ENCODE data around the gene PAX5.
A peak's percentile ranks its signal among the peaks of the same experiment; 100 is the strongest.

The PAX5 gene

GRCh38 chr9:36835271-36835996 lies 198.6 kb downstream of the PAX5 start:
- no peak for DNase-seq (ENCODE audit: low read depth, low spot score)

- DNase-seq (ENCODE audit: low read depth, low spot score), result no peak
These were observed 199.3 kb downstream of the PAX5 start for GRCh38 chr9:36834736-36835135.

GRCh38 chr9:36833954-36834353 lies 200.1 kb downstream of the PAX5 start:
- DNase-seq (ENCODE audit: low read depth, low spot score), result no peak

- DNase-seq (ENCODE audit: low read depth, low spot score), result no peak
These were observed 201.8 kb downstream of the PAX5 start for GRCh38 chr9:36832164-36832795.

GRCh38 chr9:36831381-36832161 lies 202.5 kb downstream of the PAX5 start:
- no peak for DNase-seq (ENCODE audit: low read depth, low spot score)

- DNase-seq (ENCODE audit: low read depth, low spot score), result peak; percentile 18
These were observed 205.5 kb downstream of the PAX5 start for GRCh38 chr9:36828611-36829013.

GRCh38 chr9:36827593-36827992 lies 206.5 kb downstream of the PAX5 start:
- no peak for DNase-seq (ENCODE audit: low read depth, low spot score)

GRCh38 chr9:36826581-36826980 lies 207.5 kb downstream of the PAX5 start:
- no peak for DNase-seq (ENCODE audit: low read depth, low spot score)

GRCh38 chr9:36825179-36825578 lies 208.9 kb downstream of the PAX5 start:
- DNase-seq (ENCODE audit: low read depth, low spot score), result no peak

GRCh38 chr9:36823934-36824333 lies 210.1 kb downstream of the PAX5 start:
- DNase-seq (ENCODE audit: low read depth, low spot score), result no peak

- no peak for DNase-seq (ENCODE audit: low read depth, low spot score)
These were observed 210.6 kb downstream of the PAX5 start for GRCh38 chr9:36823466-36823865.

GRCh38 chr9:36822201-36822600 lies 211.9 kb downstream of the PAX5 start:
- no peak for DNase-seq (ENCODE audit: low read depth, low spot score)

- DNase-seq (ENCODE audit: low read depth, low spot score), result no peak
These were observed 213.6 kb downstream of the PAX5 start for GRCh38 chr9:36820392-36820861.

- DNase-seq (ENCODE audit: low read depth, low spot score), result peak; percentile 83
These were observed 214.8 kb downstream of the PAX5 start for GRCh38 chr9:36818965-36819870.

- DNase-seq (ENCODE audit: low read depth, low spot score), result peak; percentile 23
These were observed 215.7 kb downstream of the PAX5 start for GRCh38 chr9:36818242-36818938.

GRCh38 chr9:36817160-36817834 lies 216.8 kb downstream of the PAX5 start:
- no peak for DNase-seq (ENCODE audit: low read depth, low spot score)

- no peak for DNase-seq (ENCODE audit: low read depth, low spot score)
These were observed 217.7 kb downstream of the PAX5 start for GRCh38 chr9:36816371-36816770.

GRCh38 chr9:36815566-36816348 lies 218.3 kb downstream of the PAX5 start:
- DNase-seq (ENCODE audit: low read depth, low spot score), result no peak

- no peak for DNase-seq (ENCODE audit: low read depth, low spot score)
These were observed 219.0 kb downstream of the PAX5 start for GRCh38 chr9:36815023-36815422.

Measured in astrocyte of the hippocampus (primary cell).